Loucy (cell line): ENCODE data around the gene RSPH9.

Experiments used
- CTCF ChIP-seq: fragments of 200-600 bp; sonication (generic); conservative IDR thresholded peaks from 2 replicates; pipeline ENCODE4 v1.5.1; 2014; ENCODE audit warnings: mild to moderate bottlenecking, antibody characterized with exemption, low read length
- EZH2phosphoT487 ChIP-seq: fragments of 200-600 bp; IDR thresholded peaks from 2 replicates; pipeline ENCODE4 v1.6.1; 2018; ENCODE audit warnings: antibody characterized with exemption, mild to moderate bottlenecking, moderate library complexity, borderline replicate concordance

GRCh38 chr6:43676962-43677606, 32.2 kb downstream of the RSPH9 start:
- TF ChIP-seq CTCF: no peak
- TF ChIP-seq EZH2phosphoT487: no peak
